SU-DHL-6 (cell line): Measurements from ENCODE around the gene CPNE5.

ENCODE experiments used
- H2AFZ ChIP-seq: fragments of 200-600 bp; sonication (generic); 2 replicates; pipeline ENCODE4 v1.6.1; 2014; ENCODE audit warnings: low read depth, mild to moderate bottlenecking, moderate library complexity, mixed read lengths, antibody characterized with exemption, low read length; ENCODE audit not compliant: severe bottlenecking
- H3F3A ChIP-seq: fragments of 200-600 bp; shearing (Covaris generic); 2 replicates; pipeline ENCODE4 v1.6.0; 2016; ENCODE audit warnings: antibody characterized with exemption, mild to moderate bottlenecking; ENCODE audit not compliant: insufficient read depth
- H3K27ac ChIP-seq: fragments of 200-600 bp; sonication (generic); 2 replicates; pipeline ENCODE4 v1.5.1; 2016; ENCODE audit warnings: low read depth, mild to moderate bottlenecking, low read length, moderate library complexity, mixed read lengths
- H3K27me3 ChIP-seq: fragments of 200-600 bp; sonication (generic), shearing (Covaris generic); 2 replicates; pipeline ENCODE4 v1.6.0; 2014; ENCODE audit warnings: mild to moderate bottlenecking, low read length
- H3K36me3 ChIP-seq: fragments of 200-600 bp; sonication (generic); 2 replicates; pipeline ENCODE4 v1.6.1; 2014; ENCODE audit warnings: mild to moderate bottlenecking, low read length, mixed read lengths
- H3K4me2 ChIP-seq: fragments of 300-600, 200-600 bp; shearing (Covaris generic), sonication (generic); 2 replicates; pipeline ENCODE4 v1.6.0; 2014; ENCODE audit warnings: low read length, low read depth, mild to moderate bottlenecking; ENCODE audit not compliant: poor library complexity, severe bottlenecking
- H3K4me3 ChIP-seq: fragments of 200-600 bp; sonication (generic); 2 replicates; pipeline ENCODE4 v1.5.1; 2014; ENCODE audit warnings: antibody characterized with exemption, low read length, mild to moderate bottlenecking, mixed read lengths; ENCODE audit not compliant: insufficient read depth, poor library complexity, severe bottlenecking
- H3K79me2 ChIP-seq: fragments of 200-600 bp; sonication (generic); 2 replicates; pipeline ENCODE4 v1.6.1; 2014; ENCODE audit warnings: mild to moderate bottlenecking, low read length, moderate library complexity; ENCODE audit not compliant: insufficient read depth
- H3K9ac ChIP-seq: fragments of 200-600 bp; sonication (generic); 2 replicates; pipeline ENCODE4 v1.7.0; 2014; ENCODE audit warnings: mild to moderate bottlenecking, low read length
- H3K9me2 ChIP-seq: fragments of 200-600 bp; sonication (generic); replicated peaks from 2 replicates; pipeline ENCODE4 v1.6.1; 2014; ENCODE audit warnings: low read length; ENCODE audit not compliant: insufficient read depth
- H3K9me3 ChIP-seq: fragments of 200-600 bp; sonication (generic); 2 replicates; pipeline ENCODE4 v1.6.1; 2014; ENCODE audit warnings: low read length, mixed read lengths; ENCODE audit not compliant: insufficient read depth
- H4K20me1 ChIP-seq: fragments of 200-600 bp; sonication (generic); 2 replicates; pipeline ENCODE4 v1.6.1; 2014; ENCODE audit warnings: low read depth, mild to moderate bottlenecking, antibody characterized with exemption, low read length, moderate library complexity, mixed read lengths
- EZH2phosphoT487 ChIP-seq: fragments of 200-600 bp; sonication (generic), shearing (Covaris generic); conservative IDR thresholded peaks from 2 replicates; pipeline ENCODE4 v1.6.1; 2018; ENCODE audit warnings: mild to moderate bottlenecking, antibody characterized with exemption, low read length, moderate library complexity, mixed read lengths
- TF ChIP-seq, protein P1 (sequence below): fragments of 200-600 bp; sonication (generic); IDR thresholded peaks from one replicate; pipeline ENCODE4 v1.5.1; 2017; ENCODE audit warnings: antibody characterized with exemption, mild to moderate bottlenecking, low read length, moderate library complexity; ENCODE audit not compliant: insufficient read depth, poor library complexity, severe bottlenecking

The CPNE5 gene

DNA sequence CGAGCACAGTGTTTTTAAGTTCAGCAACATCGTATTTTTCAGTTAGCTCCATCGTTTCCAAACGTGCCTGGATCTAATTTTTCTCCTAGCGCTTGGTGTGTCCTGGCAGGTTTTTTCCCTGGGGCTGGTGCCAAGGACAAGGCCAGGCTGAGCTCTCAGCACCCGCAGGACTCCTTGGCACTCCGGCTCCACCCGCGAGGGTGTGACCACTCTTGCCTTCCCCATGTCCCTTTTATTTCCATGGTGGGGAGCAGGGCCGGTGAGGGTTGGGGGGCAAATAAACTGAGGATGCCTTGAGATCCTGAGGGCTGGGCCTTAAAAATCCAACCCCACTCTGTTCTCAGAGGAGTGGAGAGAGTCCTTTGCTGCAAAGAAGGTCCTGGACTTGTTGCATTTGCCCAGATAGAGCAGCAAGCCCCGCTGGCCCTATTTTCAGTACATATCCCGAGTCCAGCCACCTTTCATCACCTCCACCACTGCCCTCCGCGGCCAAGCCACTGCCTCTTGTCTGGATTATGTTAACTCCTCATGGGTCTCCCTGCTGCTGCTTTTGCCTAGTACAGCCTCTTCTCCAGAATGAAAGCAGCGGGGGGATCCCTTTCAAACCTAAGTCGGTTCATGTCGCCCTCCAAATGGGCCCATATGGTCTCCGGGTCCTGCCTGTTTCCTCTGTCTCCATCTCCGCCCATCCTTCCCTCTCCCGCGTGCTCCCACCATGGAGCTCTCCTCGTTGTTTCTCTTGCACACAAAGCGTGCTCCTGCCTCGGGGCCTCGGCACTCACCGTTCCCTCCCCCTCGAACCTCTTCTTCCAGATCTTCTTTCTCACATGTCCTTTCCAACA, 146.2 kb downstream of the CPNE5 start:
- TF ChIP-seq, protein P1, sequence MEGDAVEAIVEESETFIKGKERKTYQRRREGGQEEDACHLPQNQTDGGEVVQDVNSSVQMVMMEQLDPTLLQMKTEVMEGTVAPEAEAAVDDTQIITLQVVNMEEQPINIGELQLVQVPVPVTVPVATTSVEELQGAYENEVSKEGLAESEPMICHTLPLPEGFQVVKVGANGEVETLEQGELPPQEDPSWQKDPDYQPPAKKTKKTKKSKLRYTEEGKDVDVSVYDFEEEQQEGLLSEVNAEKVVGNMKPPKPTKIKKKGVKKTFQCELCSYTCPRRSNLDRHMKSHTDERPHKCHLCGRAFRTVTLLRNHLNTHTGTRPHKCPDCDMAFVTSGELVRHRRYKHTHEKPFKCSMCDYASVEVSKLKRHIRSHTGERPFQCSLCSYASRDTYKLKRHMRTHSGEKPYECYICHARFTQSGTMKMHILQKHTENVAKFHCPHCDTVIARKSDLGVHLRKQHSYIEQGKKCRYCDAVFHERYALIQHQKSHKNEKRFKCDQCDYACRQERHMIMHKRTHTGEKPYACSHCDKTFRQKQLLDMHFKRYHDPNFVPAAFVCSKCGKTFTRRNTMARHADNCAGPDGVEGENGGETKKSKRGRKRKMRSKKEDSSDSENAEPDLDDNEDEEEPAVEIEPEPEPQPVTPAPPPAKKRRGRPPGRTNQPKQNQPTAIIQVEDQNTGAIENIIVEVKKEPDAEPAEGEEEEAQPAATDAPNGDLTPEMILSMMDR: no peak
- no peak for TF ChIP-seq EZH2phosphoT487
- Histone ChIP-seq H3K79me2 (no peaks in the 10 kb centered on the region), H3K27me3 (no peaks in the 10 kb centered on the region), H3K9me2 (no peaks in the 10 kb centered on the region), H4K20me1 (no peaks in the 10 kb centered on the region), H3K9ac (no peak overlapping the region), H3K4me2 (no peak overlapping the region), H3K4me3 (no peak overlapping the region), H2AFZ (no peak overlapping the region), H3K36me3 (no peaks in the 10 kb centered on the region), H3F3A (no peaks in the 10 kb centered on the region), H3K9me3 (no peaks in the 10 kb centered on the region), H3K27ac (no peak overlapping the region)

DNA sequence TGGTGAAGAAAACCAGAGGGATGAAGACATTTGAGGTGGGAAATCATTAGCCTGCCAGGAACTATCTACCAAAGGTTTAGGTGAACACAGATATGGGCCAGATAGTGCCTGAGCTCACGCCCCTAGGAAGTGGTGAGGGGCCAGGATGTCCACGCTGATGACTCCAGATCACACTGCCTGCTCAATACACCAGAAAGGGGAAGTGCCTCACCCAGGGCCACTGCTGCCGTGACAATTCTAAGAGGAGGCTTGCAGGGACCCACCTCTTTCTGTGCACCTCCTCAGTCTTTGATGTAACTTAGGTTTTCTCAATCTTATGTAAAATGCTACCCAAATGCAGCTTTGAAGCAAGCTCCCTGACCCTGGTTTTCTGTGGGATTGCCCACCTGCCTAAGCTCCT, 147.0 kb downstream of the CPNE5 start:
- H2AFZ ChIP-seq: no peak overlapping the region
- no peaks in the 10 kb centered on the region for H3F3A ChIP-seq
- H4K20me1 ChIP-seq: no peaks in the 10 kb centered on the region
- no peak overlapping the region for H3K4me2 ChIP-seq
- H3K79me2 ChIP-seq: no peaks in the 10 kb centered on the region
- no peaks in the 10 kb centered on the region for H3K36me3 ChIP-seq
- no peaks in the 10 kb centered on the region for H3K9me3 ChIP-seq
- no peak overlapping the region for H3K27ac ChIP-seq
- TF ChIP-seq, protein P1: no peak
- no peak for TF ChIP-seq EZH2phosphoT487
- H3K9me2 ChIP-seq: no peaks in the 10 kb centered on the region
- no peak overlapping the region for H3K9ac ChIP-seq
- no peak overlapping the region for H3K4me3 ChIP-seq
- H3K27me3 ChIP-seq: no peaks in the 10 kb centered on the region

DNA sequence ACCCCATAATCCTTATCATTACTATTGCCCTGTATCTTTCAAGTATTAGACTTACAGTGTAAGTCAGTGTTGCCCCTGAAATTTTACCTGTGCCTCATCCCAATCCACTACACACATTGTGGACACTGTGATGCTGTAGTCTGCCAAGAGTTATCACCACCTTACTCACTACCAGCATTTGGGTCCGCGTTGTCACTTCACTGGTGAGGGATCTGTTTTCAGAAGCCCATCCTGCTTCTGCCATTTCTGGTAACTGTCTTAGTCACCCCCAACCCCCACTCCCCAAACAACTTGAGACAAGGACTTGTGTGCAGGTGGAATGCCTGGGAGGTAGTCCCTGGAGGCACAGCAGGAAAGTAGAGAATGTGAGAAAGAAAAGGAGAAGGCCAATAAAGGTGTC, 147.6 kb downstream of the CPNE5 start:
- no peak overlapping the region for H2AFZ ChIP-seq
- H4K20me1 ChIP-seq: no peaks in the 10 kb centered on the region
- no peak overlapping the region for H3K9ac ChIP-seq
- no peaks in the 10 kb centered on the region for H3K36me3 ChIP-seq
- H3K4me3 ChIP-seq: no peak overlapping the region
- H3K4me2 ChIP-seq: no peak overlapping the region
- TF ChIP-seq, protein P1: no peak
- TF ChIP-seq EZH2phosphoT487: no peak
- H3F3A ChIP-seq: no peaks in the 10 kb centered on the region
- H3K27me3 ChIP-seq: no peaks in the 10 kb centered on the region
- H3K9me3 ChIP-seq: no peaks in the 10 kb centered on the region
- no peaks in the 10 kb centered on the region for H3K79me2 ChIP-seq
- no peak overlapping the region for H3K27ac ChIP-seq
- no peaks in the 10 kb centered on the region for H3K9me2 ChIP-seq
